GM12872 (cell line): ENCODE results near the gene BIN2.

Experiments used
- TF ChIP-seq, protein P1 (sequence below): IDR thresholded peaks from 3 replicates; pipeline ENCODE4 v1.5.1; 2011; ENCODE audit warnings: low read depth, mild to moderate bottlenecking, low read length, moderate library complexity; ENCODE audit not compliant: insufficient read depth

The BIN2 gene

GRCh38 chr12:51368640-51369517 is 44.9 kb upstream of the BIN2 start:
- TF ChIP-seq, protein P1, sequence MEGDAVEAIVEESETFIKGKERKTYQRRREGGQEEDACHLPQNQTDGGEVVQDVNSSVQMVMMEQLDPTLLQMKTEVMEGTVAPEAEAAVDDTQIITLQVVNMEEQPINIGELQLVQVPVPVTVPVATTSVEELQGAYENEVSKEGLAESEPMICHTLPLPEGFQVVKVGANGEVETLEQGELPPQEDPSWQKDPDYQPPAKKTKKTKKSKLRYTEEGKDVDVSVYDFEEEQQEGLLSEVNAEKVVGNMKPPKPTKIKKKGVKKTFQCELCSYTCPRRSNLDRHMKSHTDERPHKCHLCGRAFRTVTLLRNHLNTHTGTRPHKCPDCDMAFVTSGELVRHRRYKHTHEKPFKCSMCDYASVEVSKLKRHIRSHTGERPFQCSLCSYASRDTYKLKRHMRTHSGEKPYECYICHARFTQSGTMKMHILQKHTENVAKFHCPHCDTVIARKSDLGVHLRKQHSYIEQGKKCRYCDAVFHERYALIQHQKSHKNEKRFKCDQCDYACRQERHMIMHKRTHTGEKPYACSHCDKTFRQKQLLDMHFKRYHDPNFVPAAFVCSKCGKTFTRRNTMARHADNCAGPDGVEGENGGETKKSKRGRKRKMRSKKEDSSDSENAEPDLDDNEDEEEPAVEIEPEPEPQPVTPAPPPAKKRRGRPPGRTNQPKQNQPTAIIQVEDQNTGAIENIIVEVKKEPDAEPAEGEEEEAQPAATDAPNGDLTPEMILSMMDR, result no peak; the same call in 2 of the 3 replicates

GRCh38 chr12:51365276-51365675 is 41.3 kb upstream of the BIN2 start:
- TF ChIP-seq, protein P1, result no peak

DNA sequence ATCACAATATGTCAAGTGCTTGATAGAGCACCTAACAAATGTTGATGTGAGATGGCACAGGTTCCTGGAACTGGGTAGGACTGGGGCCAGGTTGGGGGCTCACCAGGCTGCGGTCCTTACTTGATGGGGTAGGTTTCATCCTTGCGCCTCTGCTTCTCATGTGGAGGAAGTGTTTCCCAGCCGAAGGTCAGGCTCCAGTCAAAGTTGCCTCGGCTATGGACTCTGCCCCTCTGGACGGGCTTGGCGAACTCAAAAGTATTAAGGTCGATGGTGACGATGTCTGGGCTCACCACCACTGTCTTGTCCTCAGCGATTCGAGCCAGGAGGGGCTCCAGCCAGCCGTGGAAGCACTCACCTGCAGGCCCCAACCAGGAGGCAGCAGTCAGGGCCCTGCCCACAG is 40.0 kb upstream of the BIN2 start:
- TF ChIP-seq, protein P1, result no peak

DNA sequence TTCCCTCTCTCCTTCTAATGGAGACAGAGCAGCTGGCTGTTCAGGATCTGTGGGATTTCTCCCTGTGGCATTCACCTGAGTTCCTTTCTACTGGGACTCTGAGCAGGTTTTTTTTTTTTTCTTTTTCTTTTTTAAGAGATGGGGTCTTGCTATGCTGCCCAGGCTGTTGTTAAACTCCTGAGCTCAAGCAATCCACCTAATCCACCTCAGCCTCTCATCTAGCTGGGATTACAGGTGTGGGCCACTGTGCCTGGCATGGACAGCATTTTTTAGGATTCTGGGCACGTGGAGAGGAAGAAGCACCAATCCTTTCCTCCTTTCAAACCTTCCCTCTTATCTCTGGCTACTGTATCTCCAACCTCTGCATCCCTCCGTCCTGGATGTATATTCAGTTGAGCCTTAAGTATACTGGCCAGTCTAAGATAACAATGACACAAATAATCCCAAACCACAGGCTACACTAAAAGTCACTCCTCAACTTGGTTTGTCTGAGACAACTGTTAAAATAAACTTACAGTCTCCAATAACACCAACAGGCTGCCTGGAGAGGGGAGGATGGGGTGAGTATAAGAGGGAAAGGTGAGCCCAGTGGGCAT is 38.9 kb upstream of the BIN2 start:
- TF ChIP-seq, protein P1, result no peak

GRCh38 chr12:51362307-51362706 is 38.3 kb upstream of the BIN2 start:
- TF ChIP-seq, protein P1, result no peak

DNA sequence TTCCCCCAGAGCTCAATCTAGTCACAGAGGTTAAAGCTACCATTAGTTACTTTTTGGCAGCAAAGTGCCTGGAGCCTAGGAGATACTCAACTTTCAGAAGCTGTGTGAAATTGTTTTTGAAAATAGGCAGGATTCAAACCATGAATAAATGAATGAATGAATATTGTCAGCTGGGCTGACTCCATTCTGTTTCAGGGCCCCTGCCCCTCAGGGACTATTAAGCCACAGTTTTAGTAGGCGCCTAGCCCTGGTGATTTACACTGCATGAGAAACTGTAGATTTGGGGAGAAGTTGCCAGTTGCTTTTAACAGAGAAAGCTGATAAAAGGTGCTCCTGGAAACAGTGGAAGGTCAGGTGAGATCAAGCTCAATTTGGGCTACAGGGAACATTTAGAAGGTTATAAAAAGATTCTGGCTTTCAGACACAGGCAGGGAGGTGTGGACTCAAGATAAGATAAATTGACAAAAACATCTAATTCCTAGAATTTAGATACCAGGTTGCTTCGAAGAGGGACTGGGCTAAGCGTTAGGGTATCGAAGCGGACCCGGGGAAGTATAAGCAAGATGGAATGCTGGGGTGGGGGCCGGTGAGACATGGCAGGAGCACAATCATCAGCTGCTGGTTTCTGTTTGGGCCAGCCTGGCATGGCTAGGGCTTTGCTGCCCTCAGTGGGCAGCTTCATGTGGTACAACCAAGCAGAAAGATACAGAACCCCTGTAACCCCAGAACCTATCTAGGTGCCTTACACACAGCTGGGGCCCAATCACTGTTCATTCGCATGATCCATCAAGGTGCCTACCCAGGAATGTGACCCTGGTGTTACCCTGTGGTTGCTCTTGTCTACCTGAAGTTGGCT is 37.4 kb upstream of the BIN2 start:
- TF ChIP-seq, protein P1, result no peak

DNA sequence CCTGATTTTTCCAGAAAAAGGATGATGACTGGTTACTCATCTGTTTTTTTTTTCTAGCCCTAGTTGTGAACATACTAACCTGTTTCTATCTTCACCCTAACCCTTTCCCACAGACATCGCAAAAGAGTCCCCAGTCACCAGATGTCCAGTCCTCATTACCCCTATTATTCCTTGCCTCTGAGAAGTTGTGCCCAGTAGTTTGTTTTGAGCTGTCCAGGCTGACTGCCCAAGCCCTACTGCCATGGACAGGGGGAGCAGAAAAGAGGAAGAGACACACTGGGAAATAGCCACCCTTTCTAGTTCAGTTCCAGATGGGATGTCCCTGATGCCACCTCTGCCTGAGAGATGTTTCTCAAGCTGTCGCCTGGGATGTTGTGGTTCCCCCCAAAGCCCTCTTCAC is 36.3 kb upstream of the BIN2 start:
- TF ChIP-seq, protein P1, result no peak
